Inferior parietal cortex (tissue), 1 donor: Measurements from ENCODE around the gene TBC1D5.
"Not testable (repeated sequence)": the region's sequence is repeated elsewhere in the genome, so short reads cannot be mapped to it uniquely, and the experiment has no call there.

Source experiments
- DNase-seq: peaks from one replicate; pipeline ENCODE4 v3.0.0-alpha.2; 2016; ENCODE audit errors: extremely low spot score

TBC1D5 gene, protein sequence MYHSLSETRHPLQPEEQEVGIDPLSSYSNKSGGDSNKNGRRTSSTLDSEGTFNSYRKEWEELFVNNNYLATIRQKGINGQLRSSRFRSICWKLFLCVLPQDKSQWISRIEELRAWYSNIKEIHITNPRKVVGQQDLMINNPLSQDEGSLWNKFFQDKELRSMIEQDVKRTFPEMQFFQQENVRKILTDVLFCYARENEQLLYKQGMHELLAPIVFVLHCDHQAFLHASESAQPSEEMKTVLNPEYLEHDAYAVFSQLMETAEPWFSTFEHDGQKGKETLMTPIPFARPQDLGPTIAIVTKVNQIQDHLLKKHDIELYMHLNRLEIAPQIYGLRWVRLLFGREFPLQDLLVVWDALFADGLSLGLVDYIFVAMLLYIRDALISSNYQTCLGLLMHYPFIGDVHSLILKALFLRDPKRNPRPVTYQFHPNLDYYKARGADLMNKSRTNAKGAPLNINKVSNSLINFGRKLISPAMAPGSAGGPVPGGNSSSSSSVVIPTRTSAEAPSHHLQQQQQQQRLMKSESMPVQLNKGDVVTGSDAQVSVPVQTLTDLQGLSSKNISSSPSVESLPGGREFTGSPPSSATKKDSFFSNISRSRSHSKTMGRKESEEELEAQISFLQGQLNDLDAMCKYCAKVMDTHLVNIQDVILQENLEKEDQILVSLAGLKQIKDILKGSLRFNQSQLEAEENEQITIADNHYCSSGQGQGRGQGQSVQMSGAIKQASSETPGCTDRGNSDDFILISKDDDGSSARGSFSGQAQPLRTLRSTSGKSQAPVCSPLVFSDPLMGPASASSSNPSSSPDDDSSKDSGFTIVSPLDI

DNA sequence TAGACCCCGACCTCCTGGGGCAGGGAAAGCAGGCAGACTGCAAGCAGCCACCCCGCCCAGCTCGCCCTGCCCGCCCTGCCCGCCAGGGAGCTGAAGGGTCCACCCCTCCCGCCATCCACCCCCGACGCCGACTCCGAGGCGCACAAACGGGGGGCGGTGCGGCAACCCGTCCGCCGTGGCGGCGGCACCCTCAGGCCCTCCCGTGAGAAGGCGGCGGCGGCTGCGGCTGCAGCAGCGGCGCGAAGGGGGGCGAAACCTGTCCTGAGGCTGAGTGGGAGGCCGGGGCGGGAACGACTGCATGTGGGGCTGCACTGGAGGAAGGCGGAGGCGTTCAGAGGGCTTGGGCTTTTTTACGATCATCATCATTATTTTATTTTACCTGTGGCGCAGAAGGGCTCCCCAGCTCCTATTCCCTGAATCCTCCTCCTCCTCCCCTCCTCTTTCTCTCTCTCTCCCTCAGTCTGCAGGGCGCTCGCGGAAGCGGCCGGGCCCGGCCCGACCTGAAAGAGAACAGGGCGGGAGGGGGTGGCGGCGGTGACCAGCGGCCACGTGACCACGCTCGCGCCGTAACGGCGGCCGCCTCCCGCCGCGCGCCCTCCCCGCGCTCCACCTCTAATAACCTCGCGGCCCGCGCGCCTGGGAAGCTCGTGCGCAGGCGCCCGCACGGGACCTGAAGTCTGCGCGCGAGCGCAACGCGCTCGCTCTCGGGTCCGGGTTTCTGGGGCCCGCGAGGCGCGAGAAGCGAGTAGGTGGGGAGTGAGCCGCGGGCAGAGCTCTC lies at the start of gene TBC1D5:
Gene TBC1D5 (minus strand): TSS at position 530 of the 778 bp plus-strand sequence. CDS start 234,061 bp downstream, outside the sequence.
- DNase-seq, result peak; percentile 97

DNA sequence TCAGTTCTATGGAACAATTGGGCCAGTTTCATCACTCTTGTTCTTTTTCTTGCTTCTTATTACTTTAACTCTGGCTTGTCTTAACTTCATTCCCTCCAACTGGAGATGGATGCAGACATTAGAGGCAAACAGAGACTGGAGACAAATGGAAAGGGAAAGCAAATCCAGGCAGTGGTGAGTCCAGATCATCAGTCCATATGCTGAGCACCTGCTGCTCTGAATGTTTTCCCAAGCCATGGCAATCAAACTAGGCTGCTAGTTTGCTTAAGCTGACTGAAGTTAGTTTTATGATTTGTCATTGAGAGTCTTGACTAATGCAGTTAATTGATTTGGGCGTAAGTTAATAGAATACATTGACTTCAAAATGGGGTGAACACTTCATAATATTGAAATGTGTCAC lies 41.0 kb upstream of the TBC1D5 start:
- no peak for DNase-seq

DNA sequence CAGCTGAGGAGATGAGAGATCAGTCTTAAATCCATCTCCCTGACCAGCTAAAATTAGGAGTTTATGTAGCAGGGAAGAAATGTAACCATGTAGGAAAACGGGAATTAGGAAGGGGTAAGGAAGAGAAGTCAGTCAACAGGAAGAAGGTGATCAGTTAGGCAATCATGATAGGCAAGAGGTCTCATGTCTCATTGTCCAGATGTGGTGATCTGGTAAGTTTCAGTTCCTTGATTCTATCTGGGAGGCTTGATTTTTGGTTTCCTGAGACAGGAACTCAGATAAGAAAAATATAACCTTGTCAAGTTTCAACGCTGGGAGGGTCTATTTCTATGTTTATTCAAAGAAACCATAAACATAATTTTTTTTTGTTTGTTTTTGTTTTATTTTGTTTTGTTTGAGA lies 40.3 kb upstream of the TBC1D5 start:
- no peak for DNase-seq

DNA sequence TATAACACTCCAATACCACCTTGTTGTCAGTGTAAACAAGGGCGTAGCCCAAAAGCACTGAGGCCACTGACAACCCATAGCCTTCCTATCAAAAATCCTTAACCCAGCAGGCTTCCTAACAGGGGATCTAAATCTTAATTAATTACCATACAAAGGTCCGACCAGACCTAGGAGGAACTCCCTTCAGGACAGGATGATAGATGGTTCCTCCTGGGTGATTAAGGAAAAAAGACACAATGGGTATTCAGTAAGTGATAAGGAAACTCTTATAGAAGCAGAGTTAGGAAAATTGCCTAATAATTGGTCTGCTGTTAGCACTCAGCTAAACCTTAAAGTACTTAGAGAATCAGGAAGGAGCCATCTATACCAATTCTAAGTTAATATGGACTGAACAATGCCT lies 37.9 kb upstream of the TBC1D5 start:
- DNase-seq, result not testable (repeated sequence)

DNA sequence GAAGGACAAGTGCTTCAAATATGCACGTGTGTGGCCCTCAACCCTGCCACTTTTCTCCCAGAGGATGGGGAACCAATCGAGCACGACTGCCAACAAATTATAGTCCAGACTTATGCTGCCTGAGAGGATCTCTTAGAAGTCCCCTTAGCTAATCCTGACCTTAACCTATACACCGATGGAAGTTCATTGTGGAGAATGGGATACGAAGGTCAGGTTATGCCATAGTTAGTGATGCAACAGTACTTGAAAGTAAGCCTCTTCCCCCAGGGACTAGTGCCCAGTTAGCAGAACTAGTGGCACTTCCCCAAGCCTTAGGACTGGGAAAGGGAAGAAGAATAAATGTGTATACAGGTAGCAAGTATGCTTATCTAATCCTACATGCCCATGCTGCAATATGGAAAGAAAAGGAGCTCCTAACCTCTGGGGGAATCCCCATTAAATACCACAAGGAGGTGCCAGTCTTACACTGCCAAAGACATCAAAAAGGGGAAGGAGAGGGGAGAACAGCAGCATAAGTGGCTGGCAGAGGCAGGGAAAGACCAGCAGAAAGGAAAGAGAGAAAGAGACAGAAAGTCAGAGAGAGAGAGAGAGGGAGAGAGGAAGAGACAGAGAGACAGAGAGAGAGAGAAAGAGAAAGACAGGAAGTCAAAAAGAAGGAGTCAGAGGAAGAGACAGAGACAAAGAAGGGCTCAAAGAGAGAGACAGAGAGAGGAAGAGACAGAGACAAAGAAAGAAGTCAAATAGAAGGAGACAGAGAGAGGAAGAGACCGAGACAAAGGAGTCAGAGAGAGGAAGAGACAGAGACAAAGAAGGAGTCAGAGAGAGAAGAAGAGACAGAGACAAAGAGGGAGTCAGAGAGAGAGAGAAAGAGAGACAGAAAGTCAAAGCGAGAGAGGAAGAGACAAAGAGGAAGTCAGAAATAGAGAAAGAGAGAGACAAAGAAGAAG lies 37.1 kb upstream of the TBC1D5 start:
- DNase-seq, result not testable (repeated sequence)

DNA sequence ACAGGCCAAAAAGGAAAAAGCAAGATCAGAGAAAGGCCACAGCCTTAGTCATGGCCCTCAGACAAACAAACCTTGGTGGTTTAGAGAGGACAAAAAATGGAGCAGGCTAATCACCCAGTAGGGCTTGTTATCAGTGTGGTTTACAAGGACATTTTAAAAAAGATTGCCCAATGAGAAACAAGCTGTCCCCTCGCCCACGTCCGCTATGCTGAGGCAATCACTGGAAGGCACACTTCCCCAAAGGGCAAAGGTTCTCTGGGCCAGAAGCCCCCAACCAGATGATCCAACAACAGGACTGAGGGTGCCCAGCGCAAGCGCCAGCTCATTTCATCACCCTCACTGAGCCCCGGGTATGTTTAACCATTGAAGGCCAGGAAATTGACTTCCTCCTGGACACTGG lies 34.9 kb upstream of the TBC1D5 start:
- not testable (repeated sequence) for DNase-seq

DNA sequence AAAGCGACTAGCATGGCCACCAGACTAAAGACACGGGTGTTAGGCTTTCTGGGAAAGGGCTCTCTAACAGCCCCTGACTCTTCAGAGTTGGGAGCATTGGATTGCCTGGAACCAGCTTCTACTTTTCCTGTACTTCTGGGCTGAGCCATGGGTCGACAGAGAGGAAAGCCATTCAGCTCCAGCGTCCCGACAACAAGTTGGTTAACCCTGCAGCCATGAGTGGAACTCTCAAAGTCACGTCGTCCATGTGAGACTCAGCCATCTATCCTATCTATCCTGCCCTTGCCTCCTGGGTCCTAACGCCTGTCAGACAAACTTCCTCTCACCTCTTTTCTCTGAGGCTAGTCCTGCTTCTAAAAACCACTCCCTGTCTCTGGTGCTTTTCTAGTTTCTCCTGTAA lies 32.6 kb upstream of the TBC1D5 start:
- no peak for DNase-seq

DNA sequence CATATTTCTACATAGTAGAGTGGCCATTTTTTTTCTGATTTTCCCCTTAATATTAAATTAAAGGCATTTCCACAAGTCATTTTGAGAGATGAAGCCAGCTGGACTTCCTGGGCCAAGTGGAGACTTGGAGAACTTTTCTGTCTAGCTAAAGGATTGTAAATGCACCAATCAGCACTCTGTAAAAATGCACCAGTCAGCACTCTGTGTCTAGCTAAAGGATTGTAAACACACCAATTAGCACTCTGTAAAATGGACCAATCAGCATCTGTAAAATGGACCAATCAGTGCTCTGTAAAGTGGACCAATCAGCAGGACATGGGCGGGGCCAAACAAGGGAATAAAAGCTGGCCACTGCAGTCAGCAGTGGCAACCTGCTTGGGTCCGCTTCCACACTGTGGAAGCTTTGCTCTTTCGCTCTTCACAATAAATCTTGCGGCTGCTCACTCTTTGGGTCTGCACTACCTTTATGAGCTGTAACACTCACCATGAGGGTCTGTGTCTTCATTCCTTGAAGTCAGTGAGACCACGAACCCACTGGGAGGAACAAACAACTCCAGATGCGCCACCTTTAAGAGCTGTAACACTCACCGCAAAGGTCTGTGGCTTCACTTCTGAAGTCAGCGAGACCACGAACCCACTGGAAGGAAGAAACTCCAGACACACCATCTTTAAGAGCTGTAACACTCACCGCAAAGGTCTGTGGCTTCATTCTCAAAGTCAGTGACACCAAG lies 31.9 kb upstream of the TBC1D5 start:
- not testable (repeated sequence) for DNase-seq

DNA sequence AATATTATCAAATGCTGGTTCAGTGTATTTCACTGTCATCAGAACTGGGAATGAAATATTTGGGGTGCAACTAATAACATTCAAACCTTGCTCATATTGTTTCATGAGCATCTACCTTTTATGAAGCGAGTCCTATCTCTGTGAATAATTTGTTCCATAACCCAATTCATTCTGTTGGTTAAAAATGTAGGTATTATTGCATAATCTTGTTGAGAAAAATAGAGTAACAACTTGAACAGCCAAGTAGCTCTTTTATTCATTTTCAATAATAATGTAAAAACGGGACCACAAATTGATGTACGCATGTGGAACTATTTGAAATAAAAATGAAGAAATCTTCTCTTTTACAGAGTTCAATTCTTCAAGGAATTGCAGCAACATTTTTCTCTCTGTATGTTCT lies 30.1 kb upstream of the TBC1D5 start:
- DNase-seq, result no peak

DNA sequence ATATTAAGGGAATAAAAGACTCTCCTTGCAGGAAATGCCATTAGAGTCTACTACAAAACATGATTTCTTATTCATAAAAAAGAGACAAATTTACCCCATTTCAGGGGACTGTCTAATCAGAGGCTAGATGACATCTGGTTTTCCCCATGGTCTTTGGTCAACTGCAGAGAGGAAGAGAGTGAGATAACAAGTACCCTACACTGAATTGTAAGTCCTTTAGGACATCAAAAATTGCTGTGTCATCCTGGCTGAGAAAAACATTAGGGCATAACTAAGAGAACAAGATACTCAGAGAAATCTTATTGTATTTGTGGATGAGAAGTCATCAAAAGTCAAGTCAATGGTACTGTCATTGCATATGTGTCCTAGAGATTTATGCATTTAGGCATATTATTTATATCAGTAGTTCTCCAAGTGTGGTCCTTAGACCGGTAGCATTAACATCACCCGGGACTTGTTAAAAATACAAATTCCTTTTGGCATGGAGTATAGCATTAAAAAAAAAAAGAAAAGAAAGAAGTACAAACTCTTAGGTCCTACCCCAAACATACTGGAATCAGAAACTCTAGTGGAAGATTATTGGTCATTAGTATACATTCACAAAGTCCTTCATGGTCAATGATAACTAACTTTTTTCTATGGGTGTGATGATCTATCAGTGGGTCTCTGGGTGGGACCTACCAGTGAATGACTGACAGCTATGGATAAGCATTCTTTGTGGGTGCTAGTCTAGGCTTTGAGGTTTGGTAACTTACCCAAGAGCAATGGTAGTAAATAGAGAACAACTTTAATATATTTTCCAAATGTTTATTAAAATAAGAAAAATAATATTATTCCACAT lies 29.0 kb upstream of the TBC1D5 start:
- DNase-seq, result no peak

DNA sequence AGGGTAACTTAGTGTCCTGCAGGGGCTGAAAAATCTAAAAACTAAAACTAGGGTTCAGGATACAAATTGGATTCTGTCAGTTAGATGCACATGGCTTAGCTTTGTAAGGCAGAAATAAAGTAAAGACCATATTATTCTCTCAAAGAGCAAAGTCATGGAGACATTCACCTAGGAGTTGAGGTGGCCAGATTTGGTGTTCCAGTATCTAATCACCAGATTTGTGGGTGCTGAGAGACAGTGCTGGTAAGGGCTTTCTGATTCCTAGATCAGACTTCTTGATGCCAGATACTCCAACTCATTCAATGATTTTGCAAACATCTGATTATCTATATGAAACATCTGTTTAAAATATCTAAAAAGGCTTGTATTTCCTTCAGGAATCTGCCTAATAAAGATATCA lies 28.3 kb upstream of the TBC1D5 start:
- no peak for DNase-seq

DNA sequence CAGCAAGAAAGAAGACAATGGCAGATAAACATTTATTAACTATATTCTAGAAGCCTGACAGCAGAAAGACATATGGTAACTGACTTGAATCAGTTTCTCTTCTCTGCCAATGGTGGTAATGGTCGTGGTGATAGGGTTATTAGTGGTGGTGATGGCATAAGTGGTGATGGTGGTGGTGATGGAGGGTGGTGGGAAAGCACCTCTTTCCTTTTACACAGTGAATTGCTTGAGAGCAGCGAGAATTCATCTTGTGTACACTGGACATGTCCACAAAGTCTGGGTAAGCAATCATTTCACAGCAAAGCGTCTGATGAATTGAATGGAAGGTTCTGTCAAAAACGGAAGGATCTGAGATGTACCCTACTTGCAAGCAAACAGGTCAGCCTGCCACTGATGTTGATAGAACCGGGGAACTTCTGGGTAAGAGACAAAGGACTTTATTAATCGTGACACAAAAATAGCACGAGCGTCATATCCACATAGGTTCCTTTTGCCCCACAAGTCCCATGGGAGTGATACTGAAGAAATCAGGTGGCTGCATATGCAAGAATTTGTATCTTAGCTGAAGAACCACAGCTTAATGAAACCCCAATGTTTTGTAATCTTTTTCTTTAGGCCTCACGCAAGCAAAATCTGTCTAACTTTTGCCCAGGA lies 23.5 kb upstream of the TBC1D5 start:
- DNase-seq, result no peak

DNA sequence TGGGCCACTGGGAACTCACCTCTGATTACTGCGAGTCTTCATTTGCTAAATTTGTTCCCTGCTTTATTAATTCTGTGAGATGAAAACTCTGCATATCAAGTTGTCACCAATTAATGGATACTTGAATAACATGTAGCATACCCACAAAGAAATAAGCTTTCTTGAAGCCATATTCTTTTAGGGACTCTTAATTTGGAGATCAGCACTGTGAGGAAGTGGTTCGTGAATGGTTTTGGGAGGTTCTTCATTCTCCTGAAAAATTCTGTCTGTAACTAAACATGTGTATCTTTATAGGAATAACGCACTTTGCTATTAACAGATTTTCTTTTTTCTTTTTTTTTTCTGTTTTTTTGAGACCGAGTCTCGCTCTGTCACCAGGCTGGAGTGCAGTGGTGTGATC lies 19.1 kb upstream of the TBC1D5 start:
- DNase-seq, result no peak

DNA sequence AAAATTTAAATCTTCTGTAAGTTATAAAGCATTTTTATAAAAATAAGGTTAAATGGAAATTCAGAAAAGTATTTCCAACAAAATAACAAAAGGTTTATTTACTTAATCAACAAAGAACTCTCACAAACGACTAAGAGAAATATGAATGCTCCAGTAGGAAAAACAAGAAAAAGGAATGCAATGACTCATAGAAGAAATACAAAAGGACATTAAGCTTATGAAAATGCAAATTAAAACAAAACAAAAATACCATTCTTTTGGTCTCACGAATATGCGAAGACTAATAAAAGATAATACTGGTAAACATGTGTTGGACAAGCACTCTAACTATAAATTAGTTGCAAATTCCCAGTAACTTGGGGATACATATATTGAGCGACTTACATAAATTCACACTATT lies 17.5 kb upstream of the TBC1D5 start:
- DNase-seq, result no peak

DNA sequence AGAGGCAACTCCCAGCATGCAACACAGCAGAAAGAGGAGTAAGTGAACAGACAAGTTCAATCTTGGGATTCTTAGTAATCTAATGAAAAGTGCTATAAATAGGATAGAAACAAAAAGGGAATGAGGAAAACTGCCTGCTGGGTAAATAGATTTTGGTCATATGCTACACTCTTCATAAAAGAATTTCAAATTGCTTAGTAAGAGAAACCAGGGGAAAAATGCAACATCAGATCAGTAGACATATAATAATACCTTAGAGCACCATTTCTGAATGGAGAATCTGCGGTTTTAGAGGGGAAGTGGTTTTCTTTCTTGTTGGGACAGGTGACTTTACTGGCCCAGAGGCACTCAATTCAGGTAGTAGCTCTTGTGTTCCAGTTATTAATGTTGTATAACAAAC lies 13.4 kb upstream of the TBC1D5 start:
- no peak for DNase-seq

DNA sequence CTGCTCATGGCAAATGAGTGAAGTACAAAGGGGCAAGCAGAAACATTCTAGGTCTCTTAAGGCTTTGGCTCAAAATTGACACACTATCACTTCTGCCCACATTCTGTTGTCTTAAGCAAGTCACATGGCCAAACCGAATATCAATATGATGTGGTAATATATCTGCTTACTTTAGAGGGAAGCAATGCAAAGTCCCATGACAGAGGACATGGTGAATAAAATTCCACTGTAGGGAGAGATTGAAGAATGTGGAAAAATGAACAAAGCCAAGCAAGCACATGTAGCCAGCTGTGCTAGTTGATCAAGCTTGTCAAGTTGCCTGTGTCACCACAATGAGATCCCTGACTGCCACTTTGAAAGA lies 11.2 kb upstream of the TBC1D5 start:
- no peak for DNase-seq

DNA sequence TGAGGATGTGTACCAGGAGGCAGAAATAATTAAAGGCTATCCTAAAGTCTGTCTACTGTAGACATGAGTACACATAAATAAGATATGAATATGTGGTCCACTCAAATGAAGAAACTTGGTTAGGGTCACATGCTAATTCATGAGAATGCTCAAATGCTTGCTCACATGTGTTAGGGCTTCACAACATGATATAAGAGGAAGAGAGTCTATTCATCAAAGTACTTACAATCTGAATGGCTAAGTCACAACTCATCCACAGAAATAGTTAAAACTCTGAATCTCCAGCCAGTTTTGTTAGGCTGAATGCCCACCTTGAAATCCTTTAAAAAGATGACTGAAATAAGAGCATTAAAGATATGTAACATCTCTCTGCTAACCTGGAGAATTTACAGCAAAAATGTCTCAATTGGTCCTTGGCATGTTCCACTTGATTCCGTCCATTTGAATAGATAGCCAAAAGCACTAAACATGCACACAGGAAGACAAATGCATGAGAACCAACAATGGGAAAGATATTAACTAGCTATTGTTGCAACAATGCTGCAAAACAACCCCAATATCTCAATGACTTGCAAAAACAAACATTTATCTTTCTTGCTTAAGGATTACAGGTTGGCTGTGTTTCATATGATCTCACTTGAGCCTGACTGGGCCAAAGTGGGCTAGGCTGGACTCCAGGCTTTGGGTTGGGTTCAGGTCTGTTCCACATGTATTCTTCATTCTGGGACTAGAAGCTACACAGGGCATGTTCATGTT lies 10.6 kb upstream of the TBC1D5 start:
- no peak for DNase-seq

DNA sequence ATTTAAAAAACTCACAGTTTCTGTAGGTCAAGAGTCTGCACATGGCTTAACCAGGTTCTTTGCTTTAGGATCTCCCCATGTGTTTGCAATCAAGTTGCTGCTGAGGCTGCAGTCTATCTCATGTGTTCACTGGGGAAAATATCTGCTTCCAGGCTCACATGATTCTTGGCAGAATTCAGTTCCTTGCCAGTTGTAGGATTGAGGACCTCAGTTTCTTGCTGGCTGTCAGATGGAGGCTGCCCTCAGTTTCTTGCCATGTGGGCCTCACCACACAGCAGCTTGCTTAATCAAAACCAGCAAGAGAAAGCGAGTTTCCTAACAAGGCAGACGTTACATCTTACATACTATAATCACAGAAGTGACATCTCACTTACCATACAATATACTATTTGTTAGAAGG lies 10.0 kb upstream of the TBC1D5 start:
- DNase-seq, result no peak
